GM18873 (cell line): ENCODE results near the gene KLHL28.

ENCODE experiments used
- ATAC-seq: cut with Tn5 transposase; IDR thresholded peaks from one replicate; pipeline ENCODE4 v1.9.1; 2021; ENCODE audit warnings: mild to moderate bottlenecking, moderate library complexity, moderate number of reproducible peaks; ENCODE audit not compliant: unreplicated experiment, low FRiP score

The KLHL28 gene

GRCh38 chr14:44961151-44961553 is 595 bp downstream of the KLHL28 start:
- no peak for ATAC-seq

GRCh38 chr14:44960646-44961045 is 1.1 kb downstream of the KLHL28 start:
- ATAC-seq = no peak

GRCh38 chr14:44960146-44960545 is 1.6 kb downstream of the KLHL28 start:
- ATAC-seq = no peak

- ATAC-seq = no peak
These were observed 2.2 kb downstream of the KLHL28 start for GRCh38 chr14:44959538-44959937.

- ATAC-seq = no peak
These were observed 4.9 kb downstream of the KLHL28 start for GRCh38 chr14:44956866-44957265.

GRCh38 chr14:44955528-44955927 is 6.2 kb downstream of the KLHL28 start:
- no peak for ATAC-seq

GRCh38 chr14:44954750-44955149 is 7.0 kb downstream of the KLHL28 start:
- no peak for ATAC-seq

GRCh38 chr14:44952391-44953110 is 9.2 kb downstream of the KLHL28 start:
- ATAC-seq = no peak

GRCh38 chr14:44951051-44951450 is 10.7 kb downstream of the KLHL28 start:
- no peak for ATAC-seq

GRCh38 chr14:44945264-44945663 is 16.5 kb downstream of the KLHL28 start:
- ATAC-seq = no peak

GRCh38 chr14:44944107-44944506 is 17.6 kb downstream of the KLHL28 start:
- no peak for ATAC-seq

- ATAC-seq = no peak
These were observed 19.3 kb downstream of the KLHL28 start for GRCh38 chr14:44942436-44942835.

GRCh38 chr14:44941591-44941990 is 20.2 kb downstream of the KLHL28 start:
- no peak for ATAC-seq

GRCh38 chr14:44940944-44941343 is 20.8 kb downstream of the KLHL28 start:
- no peak for ATAC-seq

GRCh38 chr14:44940211-44940610 is 21.5 kb downstream of the KLHL28 start:
- ATAC-seq = no peak

GRCh38 chr14:44937547-44937946 is 24.2 kb downstream of the KLHL28 start:
- ATAC-seq = no peak

- ATAC-seq = no peak
These were observed 26.6 kb downstream of the KLHL28 start for GRCh38 chr14:44935155-44935554.

GRCh38 chr14:44928793-44929192 is 33.0 kb downstream of the KLHL28 start:
- ATAC-seq = no peak

GRCh38 chr14:44914849-44915248 is 46.9 kb downstream of the KLHL28 start:
- ATAC-seq = no peak

GRCh38 chr14:44912041-44912869 is 49.5 kb downstream of the KLHL28 start:
- ATAC-seq = no peak

GRCh38 chr14:44910821-44911220 is 50.9 kb downstream of the KLHL28 start:
- no peak for ATAC-seq

- ATAC-seq = no peak
These were observed 60.1 kb downstream of the KLHL28 start for GRCh38 chr14:44901696-44902095.
